GM20431 (cell line): ENCODE data around the gene C19orf73.
"Not testable (repeated sequence)": the region's sequence is repeated elsewhere in the genome, so short reads cannot be mapped to it uniquely, and the experiment has no call there.

ENCODE experiments used
- in situ Hi-C: fragments of 300-500 bp; cut with MseI, MboI; formaldehyde crosslinking; loops from one replicate; pipeline ENCODE4 v1.15.0; 2020; ENCODE audit warnings: low sequenced_read_pairs; ENCODE audit not compliant: unreplicated experiment

Gene C19orf73

GRCh38 chr19:49125025-49125731 lies 6.2 kb upstream of the C19orf73 start:
- in situ Hi-C loops: no loop called here

- in situ Hi-C loops: not testable (repeated sequence)
These were observed 4.3 kb upstream of the C19orf73 start for GRCh38 chr19:49123285-49123684.

GRCh38 chr19:49121841-49122240 lies 2.9 kb upstream of the C19orf73 start:
- in situ Hi-C loops: not testable (repeated sequence)

GRCh38 chr19:49120868-49121267 lies 1.9 kb upstream of the C19orf73 start:
- in situ Hi-C loops: no loop called here

GRCh38 chr19:49120325-49120683 lies 1.4 kb upstream of the C19orf73 start:
- in situ Hi-C loops: no loop called here

- in situ Hi-C loops: no loop called here
These were observed 725 bp upstream of the C19orf73 start, which contains the start of gene PPFIA3 for GRCh38 chr19:49119411-49120324. PPFIA3 (plus strand) TSS chr19:49119544; CDS start chr19:49127874, 8,330 bp downstream.

- in situ Hi-C loops: no loop called here
These were observed 1.0 kb downstream of the C19orf73 start for GRCh38 chr19:49117677-49118564.

GRCh38 chr19:49116544-49116943 lies 2.4 kb downstream of the C19orf73 start:
- in situ Hi-C loops: no loop called here

GRCh38 chr19:49114630-49115363 lies 4.1 kb downstream of the C19orf73 start:
- in situ Hi-C loops: no loop called here

GRCh38 chr19:49113762-49114629 lies 4.9 kb downstream of the C19orf73 start, which contains the start of gene LIN7B:
LIN7B (plus strand) TSS chr19:49114370; CDS start chr19:49114405, 35 bp downstream.
- in situ Hi-C loops: no loop called here

GRCh38 chr19:49111218-49111998 lies 7.5 kb downstream of the C19orf73 start:
- in situ Hi-C loops: no loop called here

GRCh38 chr19:49110567-49110966 lies 8.4 kb downstream of the C19orf73 start:
- in situ Hi-C loops: no loop called here

GRCh38 chr19:49109569-49110233 lies 9.2 kb downstream of the C19orf73 start:
- in situ Hi-C loops: no loop called here

GRCh38 chr19:49109051-49109450 lies 9.9 kb downstream of the C19orf73 start:
- in situ Hi-C loops: no loop called here

- in situ Hi-C loops: no loop called here
These were observed 11.1 kb downstream of the C19orf73 start for GRCh38 chr19:49107625-49108459.

GRCh38 chr19:49106648-49107135 lies 12.3 kb downstream of the C19orf73 start:
- in situ Hi-C loops: no loop called here
